HG03432 (cell line): ENCODE results near the gene DYNC1H1.

Experiments
- ATAC-seq: cut with Tn5 transposase; IDR thresholded peaks from one replicate; pipeline ENCODE4 v1.9.1; 2021; ENCODE audit warnings: mild to moderate bottlenecking, moderate library complexity; ENCODE audit not compliant: unreplicated experiment

Gene DYNC1H1

GRCh38 chr14:101964297-101965180 is at the start of gene DYNC1H1:
TSS of gene DYNC1H1 (plus strand) at chr14:101964573. CDS start at chr14:101964692, 119 bp downstream.
- peak; percentile 87 for ATAC-seq

- no peak for ATAC-seq
Observed at GRCh38 chr14:101915871-101916815, 48.2 kb upstream of the DYNC1H1 start.

- no peak for ATAC-seq
Observed at GRCh38 chr14:101916816-101917412, 47.5 kb upstream of the DYNC1H1 start.

GRCh38 chr14:101917413-101918017 is 46.9 kb upstream of the DYNC1H1 start:
- no peak for ATAC-seq

- ATAC-seq: no peak
Observed at GRCh38 chr14:101918065-101918989, 46.0 kb upstream of the DYNC1H1 start.

- no peak for ATAC-seq
Observed at GRCh38 chr14:101920271-101920670, 44.1 kb upstream of the DYNC1H1 start.

- no peak for ATAC-seq
Observed at GRCh38 chr14:101922866-101923265, 41.5 kb upstream of the DYNC1H1 start.

- no peak for ATAC-seq
Observed at GRCh38 chr14:101925152-101925551, 39.2 kb upstream of the DYNC1H1 start.

GRCh38 chr14:101926085-101926484 is 38.3 kb upstream of the DYNC1H1 start:
- ATAC-seq: no peak

- no peak for ATAC-seq
Observed at GRCh38 chr14:101926620-101927019, 37.8 kb upstream of the DYNC1H1 start.

GRCh38 chr14:101927859-101928258 is 36.5 kb upstream of the DYNC1H1 start:
- ATAC-seq: no peak

GRCh38 chr14:101928415-101928841 is 35.9 kb upstream of the DYNC1H1 start:
- no peak for ATAC-seq

- no peak for ATAC-seq
Observed at GRCh38 chr14:101929096-101929495, 35.3 kb upstream of the DYNC1H1 start.

GRCh38 chr14:101929946-101930345 is 34.4 kb upstream of the DYNC1H1 start:
- no peak for ATAC-seq

- ATAC-seq: no peak
Observed at GRCh38 chr14:101932673-101933072, 31.7 kb upstream of the DYNC1H1 start.

- ATAC-seq: no peak
Observed at GRCh38 chr14:101933209-101933608, 31.2 kb upstream of the DYNC1H1 start.

GRCh38 chr14:101934601-101935150 is 29.7 kb upstream of the DYNC1H1 start:
- ATAC-seq: no peak

GRCh38 chr14:101937926-101938767 is 26.2 kb upstream of the DYNC1H1 start:
- ATAC-seq: no peak
